ENCODE data around the gene NKX3-2.

DNA sequence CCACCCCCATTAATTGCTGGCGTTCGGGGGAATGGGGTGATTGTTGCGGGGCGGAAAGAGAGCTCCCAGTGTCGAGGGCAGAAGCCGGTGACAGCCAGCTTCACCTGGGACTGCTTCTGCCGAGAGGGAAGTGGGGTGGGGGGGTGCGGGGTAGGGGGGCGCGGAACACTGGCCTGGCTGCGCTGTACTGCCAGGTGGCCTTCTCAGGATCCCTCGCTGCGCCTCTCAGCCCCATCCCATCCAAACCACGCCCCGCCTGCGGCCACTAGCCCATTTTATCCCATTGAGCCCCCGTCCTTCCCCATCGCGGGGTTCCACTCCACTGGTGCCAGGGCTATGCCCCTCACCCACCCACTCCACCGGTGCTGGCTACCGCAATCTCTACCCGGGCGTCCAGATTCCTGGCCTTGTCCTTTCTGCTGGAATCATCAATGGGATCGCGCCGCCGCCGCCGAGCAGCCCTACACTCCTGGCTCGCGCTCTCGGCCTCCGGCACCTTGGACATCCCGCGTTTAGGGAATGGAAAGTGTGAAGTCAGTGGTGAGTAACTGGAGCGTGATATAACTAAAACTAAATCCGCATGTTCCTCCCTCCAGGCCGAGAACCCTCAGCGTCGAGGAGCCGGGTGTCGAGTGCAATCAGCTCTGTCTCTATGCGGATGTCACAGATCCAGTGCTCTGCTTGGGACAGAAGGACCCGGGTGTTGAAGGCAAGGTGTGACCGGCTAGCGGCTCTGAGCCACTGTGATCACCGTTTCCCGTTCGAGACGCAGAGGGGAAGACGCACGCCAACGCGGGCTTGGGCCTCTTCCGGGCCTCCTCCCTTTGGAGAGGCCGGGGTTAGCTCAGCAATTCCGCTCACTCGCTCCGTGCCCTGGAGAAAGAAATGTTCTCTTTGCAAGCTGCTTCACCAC lies 20.5 kb downstream of the NKX3-2 start:
- TF ChIP-seq, protein P1, sequence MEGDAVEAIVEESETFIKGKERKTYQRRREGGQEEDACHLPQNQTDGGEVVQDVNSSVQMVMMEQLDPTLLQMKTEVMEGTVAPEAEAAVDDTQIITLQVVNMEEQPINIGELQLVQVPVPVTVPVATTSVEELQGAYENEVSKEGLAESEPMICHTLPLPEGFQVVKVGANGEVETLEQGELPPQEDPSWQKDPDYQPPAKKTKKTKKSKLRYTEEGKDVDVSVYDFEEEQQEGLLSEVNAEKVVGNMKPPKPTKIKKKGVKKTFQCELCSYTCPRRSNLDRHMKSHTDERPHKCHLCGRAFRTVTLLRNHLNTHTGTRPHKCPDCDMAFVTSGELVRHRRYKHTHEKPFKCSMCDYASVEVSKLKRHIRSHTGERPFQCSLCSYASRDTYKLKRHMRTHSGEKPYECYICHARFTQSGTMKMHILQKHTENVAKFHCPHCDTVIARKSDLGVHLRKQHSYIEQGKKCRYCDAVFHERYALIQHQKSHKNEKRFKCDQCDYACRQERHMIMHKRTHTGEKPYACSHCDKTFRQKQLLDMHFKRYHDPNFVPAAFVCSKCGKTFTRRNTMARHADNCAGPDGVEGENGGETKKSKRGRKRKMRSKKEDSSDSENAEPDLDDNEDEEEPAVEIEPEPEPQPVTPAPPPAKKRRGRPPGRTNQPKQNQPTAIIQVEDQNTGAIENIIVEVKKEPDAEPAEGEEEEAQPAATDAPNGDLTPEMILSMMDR (conservative IDR thresholded peaks at IDR 0.05): no peak
- no peak for TF ChIP-seq EZH2 (IDR thresholded peaks at IDR 0.05; ENCODE audit: low read depth)

Measured in PC-9 (cell line).